ENCODE measurements around the gene CACNA1E. TPM values are rescaled to one million over a fixed set of nuclear protein-coding genes. Genes with fewer than 3 reads are reported as not detected.

CACNA1E gene
- total and polyA plus RNA-seq, 2 of the 4 experiments (the other 2 are of a cell fraction) = not detected

DNA sequence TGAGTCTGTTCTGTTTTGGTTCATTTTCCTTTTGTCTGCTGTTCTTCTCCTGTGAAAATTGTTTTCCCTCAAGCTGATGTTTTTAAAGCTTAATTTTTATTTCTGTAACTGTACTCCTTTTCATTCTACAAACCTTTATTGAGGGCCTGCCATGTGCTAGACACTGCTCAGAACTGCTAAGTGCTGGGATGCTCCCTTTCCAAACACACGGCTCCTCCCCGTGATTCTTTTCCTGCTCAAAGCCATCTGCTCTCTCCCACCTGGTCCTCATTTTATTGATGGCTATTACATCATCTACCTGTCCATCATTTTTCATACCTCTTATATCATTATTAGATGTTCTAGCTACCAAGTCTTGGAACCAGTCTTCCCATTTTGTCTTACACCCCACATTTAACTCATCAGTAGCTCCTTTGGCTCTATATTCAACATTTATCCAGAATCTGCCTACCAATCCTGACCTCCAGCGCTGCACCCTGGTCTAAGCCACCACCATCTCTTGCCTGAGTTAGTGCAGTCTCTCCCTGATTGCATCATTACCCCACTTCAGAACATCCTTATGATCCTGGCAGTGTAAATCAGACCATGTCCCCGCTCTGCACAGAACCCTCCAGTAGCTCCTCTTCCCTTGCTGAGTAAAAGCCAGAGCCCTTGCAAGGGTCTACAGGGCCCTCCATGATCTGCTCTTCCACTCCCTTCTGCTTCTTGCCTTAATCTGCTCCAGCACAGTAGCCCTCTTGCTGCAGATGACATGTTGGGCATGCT is 118.1 kb downstream of the CACNA1E start:
- Histone ChIP-seq H3K56ac (ENCODE audit: extremely low read depth, insufficient read depth, low read length) (no peak overlapping the region), H3K79me1 (ENCODE audit: low read depth in 1 of 2, low read length in 2 of 2) (no peaks in the 10 kb centered on the region), H2BK20ac (ENCODE audit: low read depth, low read length) (no peak overlapping the region), H4K20me1 (ENCODE audit: insufficient read depth, low read length) (no peaks in the 10 kb centered on the region), H4K5ac (ENCODE audit: low read depth, low read length) (no peak overlapping the region), H4K91ac (ENCODE audit: insufficient read depth, low read depth, low read length) (no peak overlapping the region), H2AFZ (replicated peaks; ENCODE audit: low read length, poor library complexity) (no peak overlapping the region), H3K4me1 (ENCODE audit: control insufficient read depth, insufficient read depth, low read length) (no peaks in the 10 kb centered on the region), H3K27ac (ENCODE audit: insufficient read depth, low read length) (no peak overlapping the region), H3K4ac (ENCODE audit: low read depth, low read length) (no peak overlapping the region), H2BK5ac (ENCODE audit: low read depth, low read length, poor library complexity, severe bottlenecking) (no peak overlapping the region), H3K18ac (ENCODE audit: low read depth, low read length) (no peak overlapping the region), H2BK120ac (ENCODE audit: low read depth, low read length) (no peak overlapping the region), H2AK9ac (replicated peaks; ENCODE audit: low read depth, low read length, poor library complexity) (no peak overlapping the region), H2AK5ac (ENCODE audit: low read depth, low read length) (no peak overlapping the region), H2BK15ac (ENCODE audit: low read depth, low read length) (no peak overlapping the region), H3K14ac (replicated peaks; ENCODE audit: low read depth, low read length) (no peak overlapping the region), H3K23ac (ENCODE audit: low read depth, low read length) (no peak overlapping the region), H3K9me3 (ENCODE audit: control insufficient read depth, insufficient read depth, low read length) (no peaks in the 10 kb centered on the region; the same call in 1 of the 2 replicates), H3K9ac (ENCODE audit: low read depth, low read length) (no peak overlapping the region), H3K9me1 (ENCODE audit: insufficient read depth, low read length) (no peaks in the 10 kb centered on the region), H3K36me3 (ENCODE audit: control insufficient read depth, insufficient read depth, low read length) (no peaks in the 10 kb centered on the region), H4K8ac (ENCODE audit: low read depth in 2 of 2, low read length in 2 of 2) (no peak overlapping the region), H3K4me3 (ENCODE audit: insufficient read depth, low read depth, low read length) (no peak overlapping the region), H3K4me2 (ENCODE audit: low read depth, low read length) (no peak overlapping the region), H3K27me3 (ENCODE audit: control insufficient read depth, insufficient read depth, low read length) (no peaks in the 10 kb centered on the region)
- 43% methylated on average over 4 of the region's 4 CpGs; no CpG with 5 or more reads in 1 of the 2 experiments for WGBS, 2 experiments (ENCODE audit: extremely low coverage in 2 of 2, insufficient read length in 1 of 2)
- dilution Hi-C loops (cut with HindIII; ENCODE audit: low sequenced_read_pairs, unreplicated experiment) = no loop called here
- ATAC-seq (ENCODE audit: low read depth) (no peak), DNase-seq (no peak)
- ChIA-PET CTCF (no interaction called here), POLR2A (ENCODE audit: unreplicated experiment) (no interaction called here)
- intact Hi-C loops (cut with micrococcal nuclease) = no loop called here
- in situ Hi-C loops (cut with MboI; ENCODE audit: low sequenced_read_pairs) = no loop called here
- no peak for TF ChIP-seq RCOR1 (IDR thresholded peaks at IDR 0.05; ENCODE audit: insufficient replicate concordance, low read length)
- TF ChIP-seq RFX5 (IDR thresholded peaks at IDR 0.05; ENCODE audit: low read depth, low read length) = no peak
- no peak for TF ChIP-seq NFE2L2 (IDR thresholded peaks at IDR 0.05; ENCODE audit: low read depth, low read length)
- TF ChIP-seq CEBPB (IDR thresholded peaks at IDR 0.05; ENCODE audit: low read depth, low read length) = no peak
- no peak for TF ChIP-seq POLR2A (IDR thresholded peaks at IDR 0.05; ENCODE audit: low read depth, low read length)
- TF ChIP-seq CHD1 (IDR thresholded peaks at IDR 0.05; ENCODE audit: low read depth, low read length) = no peak
- TF ChIP-seq FOS (IDR thresholded peaks at IDR 0.05; ENCODE audit: low read depth, low read length) = no peak
- TF ChIP-seq, protein P1, sequence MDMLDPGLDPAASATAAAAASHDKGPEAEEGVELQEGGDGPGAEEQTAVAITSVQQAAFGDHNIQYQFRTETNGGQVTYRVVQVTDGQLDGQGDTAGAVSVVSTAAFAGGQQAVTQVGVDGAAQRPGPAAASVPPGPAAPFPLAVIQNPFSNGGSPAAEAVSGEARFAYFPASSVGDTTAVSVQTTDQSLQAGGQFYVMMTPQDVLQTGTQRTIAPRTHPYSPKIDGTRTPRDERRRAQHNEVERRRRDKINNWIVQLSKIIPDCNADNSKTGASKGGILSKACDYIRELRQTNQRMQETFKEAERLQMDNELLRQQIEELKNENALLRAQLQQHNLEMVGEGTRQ (IDR thresholded peaks at IDR 0.05; ENCODE audit: low read depth, low read length) = no peak
- TF ChIP-seq MAZ (IDR thresholded peaks at IDR 0.05; ENCODE audit: borderline replicate concordance, low read depth, low read length) = no peak
- TF ChIP-seq BHLHE40 (IDR thresholded peaks at IDR 0.05; ENCODE audit: low read depth, low read length) = no peak
- no peak for TF ChIP-seq MAFK (IDR thresholded peaks at IDR 0.05; ENCODE audit: low read depth, low read length)
- no peak for TF ChIP-seq SMC3 (IDR thresholded peaks at IDR 0.05; ENCODE audit: low read depth, low read length)
- no TSS peak for BruUV-seq (replicated peaks)

Data from IMR-90 (cell line).